GM19023 (cell line): Measurements from ENCODE around the gene IL16.

Experiments used
- ATAC-seq: cut with Tn5 transposase; IDR thresholded peaks from one replicate; pipeline ENCODE4 v1.9.1; 2021; ENCODE audit warnings: mild to moderate bottlenecking, moderate library complexity; ENCODE audit not compliant: unreplicated experiment

Gene IL16

GRCh38 chr15:81273200-81273599 lies 76.5 kb downstream of the IL16 start:
- no peak for ATAC-seq

- ATAC-seq = no peak
These were observed 77.2 kb downstream of the IL16 start for GRCh38 chr15:81273855-81274254.

GRCh38 chr15:81274255-81274654 lies 77.6 kb downstream of the IL16 start:
- ATAC-seq = no peak

- peak; percentile 82 for ATAC-seq
These were observed 78.4 kb downstream of the IL16 start for GRCh38 chr15:81274931-81275707.

DNA sequence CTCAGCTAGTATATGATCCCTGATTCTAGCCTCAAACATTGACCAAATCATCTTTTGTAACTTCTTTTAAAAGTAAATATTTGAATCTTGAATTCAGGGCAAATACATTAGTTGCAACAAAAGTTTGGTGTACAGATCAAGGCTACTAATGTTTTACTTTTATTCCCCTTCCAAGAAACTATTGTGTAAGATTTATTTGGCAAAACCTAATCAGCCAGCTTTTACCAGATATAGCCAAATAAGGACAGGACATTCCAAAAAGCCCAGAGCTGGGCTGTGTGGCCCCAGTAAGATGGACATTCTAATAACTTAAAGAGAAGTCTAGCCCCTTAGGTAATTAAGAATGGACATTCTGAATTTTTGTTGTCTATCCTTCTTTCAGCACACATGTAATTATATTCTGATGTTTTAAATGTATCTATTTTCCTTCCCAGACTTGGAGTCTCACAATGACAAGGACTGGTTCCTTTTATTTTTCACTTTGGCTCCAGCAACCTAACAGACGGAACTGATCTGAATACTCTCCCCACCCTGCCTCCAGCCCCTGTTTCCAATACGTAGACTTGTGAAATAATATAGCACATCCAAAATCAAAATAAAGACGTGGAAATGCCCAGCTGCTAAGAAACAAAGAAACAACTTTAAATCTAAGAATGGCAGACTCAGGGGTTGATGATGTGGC lies 79.2 kb downstream of the IL16 start:
- no peak for ATAC-seq

DNA sequence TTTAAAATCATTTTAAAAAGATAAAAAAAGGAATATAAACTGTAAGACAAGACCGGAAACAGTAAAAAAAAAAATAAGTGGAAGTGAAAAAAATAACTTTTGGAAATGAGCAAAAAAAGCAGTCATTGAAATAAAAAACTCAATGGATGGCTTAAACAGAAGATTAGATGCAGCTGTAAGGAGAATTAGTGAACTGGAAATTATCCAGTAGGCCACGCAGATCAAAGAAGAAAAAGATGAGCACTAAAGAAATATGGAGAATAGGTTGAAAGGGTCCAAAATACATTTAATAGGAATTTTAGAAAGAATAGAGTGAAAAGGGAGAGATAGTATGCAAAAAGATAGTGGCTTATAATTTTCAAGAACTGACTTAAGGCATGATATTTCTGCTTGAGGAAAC lies 80.3 kb downstream of the IL16 start:
- no peak for ATAC-seq

DNA sequence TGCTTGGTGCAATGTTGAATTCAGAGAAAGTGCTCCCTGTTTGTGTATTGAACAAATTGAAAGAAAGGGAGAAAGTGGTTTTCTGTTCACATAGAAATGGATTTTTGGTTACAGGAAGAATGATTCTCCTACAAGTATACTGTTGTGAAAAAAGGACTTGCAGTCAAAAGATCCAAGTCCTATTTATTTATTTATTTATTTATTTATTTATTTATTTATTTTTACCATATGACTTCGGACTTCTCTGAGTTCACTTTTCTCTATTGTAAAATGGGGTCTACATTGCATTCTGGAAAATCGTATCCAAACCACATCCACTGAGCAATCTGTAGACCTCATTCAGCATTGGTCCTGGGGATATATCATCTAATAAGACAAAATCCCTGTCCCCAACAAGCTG lies 81.2 kb downstream of the IL16 start:
- ATAC-seq = no peak

DNA sequence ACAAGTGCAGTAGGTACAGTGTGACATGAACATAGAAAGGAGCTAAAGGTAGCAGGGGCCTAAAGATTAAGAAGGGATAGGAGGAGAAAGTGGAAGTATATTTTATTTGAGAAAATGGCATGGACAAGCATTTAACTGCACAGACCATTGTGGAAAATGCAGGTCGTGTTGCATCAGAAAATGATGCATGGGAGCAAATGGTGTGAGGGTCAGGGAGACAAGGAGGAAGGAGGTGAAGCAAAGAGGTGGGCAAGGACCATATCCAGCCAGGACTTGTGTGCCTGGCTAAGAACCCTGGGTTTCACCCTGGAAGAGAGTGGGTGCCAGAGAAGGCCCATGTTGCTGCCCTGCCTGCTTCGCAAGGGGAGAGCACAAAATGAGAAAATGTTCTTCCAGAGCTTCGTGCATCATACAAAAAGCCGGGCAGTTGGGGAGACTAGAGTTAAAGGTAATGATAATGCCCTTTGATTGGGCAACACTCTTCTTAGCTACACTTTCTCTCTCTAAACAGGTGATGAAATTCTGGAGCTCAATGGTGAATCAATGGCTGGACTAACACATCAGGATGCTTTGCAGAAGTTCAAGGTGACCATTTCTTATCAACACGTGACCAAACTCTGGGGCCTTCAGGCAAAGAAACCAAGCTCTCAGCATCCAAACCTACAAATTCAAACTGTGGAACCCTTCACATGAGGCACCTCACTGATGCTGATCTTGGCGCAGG lies 81.8 kb downstream of the IL16 start:
- no peak for ATAC-seq

DNA sequence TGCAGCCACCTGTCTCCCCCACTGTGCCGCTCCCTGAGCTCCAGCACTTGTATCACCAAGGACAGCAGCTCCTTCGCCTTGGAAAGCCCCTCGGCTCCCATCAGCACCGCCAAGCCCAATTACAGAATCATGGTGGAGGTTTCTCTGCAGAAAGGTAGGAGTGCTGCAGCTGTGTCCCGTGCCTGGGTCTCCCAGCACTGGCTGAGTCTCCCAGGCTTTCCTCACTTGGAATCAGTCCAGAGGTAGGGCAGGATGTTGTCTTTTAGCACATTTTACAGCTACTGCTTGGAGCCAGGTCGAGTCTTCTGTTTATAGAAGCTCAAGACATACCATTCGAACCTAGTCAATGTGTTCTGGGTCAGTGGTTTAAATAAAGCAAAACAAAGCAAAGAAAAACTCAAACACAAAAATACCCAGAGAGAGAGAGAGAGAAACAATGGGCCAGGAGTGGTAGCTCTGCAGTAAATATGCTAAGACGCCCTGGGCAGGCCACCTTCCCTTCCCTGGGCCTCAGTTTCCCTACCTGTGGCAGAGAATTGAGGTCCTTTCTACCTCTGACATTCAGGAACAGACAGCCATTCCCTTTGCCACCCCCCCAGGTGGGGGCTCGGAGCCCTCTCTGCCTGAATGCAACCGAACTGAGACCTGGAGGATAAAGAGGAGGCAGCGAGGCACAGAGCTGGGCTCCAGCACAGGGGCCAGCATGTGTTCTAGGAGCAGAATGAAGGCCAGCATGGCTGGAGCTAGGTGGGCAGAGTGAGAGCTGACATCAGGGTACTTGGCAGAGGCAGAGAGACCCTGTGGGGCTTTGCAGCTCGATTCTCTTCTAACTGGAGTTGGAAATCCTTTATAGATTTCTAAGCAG lies 83.2 kb downstream of the IL16 start:
- ATAC-seq = no peak

- ATAC-seq = no peak
These were observed 84.2 kb downstream of the IL16 start for GRCh38 chr15:81280696-81281455.

DNA sequence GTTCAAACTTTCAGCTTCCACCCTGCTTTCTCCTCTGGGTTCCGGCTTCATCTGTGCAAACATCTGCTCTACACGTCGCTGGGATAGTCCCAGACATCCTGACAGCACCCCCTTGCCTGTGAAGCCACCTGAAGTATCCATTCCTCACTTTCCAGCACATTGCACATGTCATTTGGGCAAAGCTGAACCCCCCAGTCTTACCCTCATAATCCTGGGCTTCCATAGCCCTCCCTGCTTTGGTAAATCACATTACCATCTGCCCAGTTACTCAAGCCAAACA lies 84.7 kb downstream of the IL16 start:
- ATAC-seq = no peak

DNA sequence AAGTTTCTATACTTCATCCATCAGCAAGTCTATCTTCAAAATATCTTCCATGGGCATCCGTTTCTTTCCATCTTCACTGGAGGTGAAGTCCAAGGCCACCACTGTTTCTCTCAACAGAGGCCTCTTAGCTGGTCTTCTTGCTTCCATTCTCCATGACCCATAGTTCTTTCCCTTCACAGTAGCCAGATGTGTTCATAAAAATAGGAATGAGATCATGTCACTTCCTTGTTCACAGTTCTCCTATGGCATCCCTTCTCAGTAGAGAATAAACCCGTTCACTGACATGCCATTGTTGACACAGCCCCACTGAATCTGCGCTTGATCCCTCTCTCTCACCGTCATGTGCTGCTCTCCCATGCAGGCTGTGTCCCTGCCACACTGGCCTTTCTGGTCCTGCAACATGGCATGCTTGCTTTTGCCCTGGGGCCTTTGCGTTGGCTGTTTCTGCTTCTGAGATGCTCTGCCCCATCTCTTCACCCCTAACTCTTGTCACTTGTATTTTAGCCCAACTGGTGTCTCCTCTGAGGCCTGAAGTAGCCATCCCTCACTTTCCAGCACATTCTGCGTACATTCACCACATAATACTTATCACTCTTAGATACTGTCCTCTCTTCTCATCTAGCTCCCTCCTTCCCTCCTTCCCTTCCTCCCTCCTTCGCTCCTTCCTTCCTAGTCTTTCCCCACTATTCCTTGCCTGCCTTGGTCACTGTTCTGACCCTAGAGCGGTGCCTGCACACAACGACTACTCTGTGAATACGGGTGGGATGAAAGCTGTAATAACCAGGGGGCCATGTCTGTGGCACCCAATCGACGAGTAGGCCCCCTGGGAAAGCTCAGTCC lies 85.3 kb downstream of the IL16 start:
- no peak for ATAC-seq

GRCh38 chr15:81282606-81282895 lies 85.9 kb downstream of the IL16 start:
- ATAC-seq = no peak

GRCh38 chr15:81282911-81283310 lies 86.2 kb downstream of the IL16 start:
- ATAC-seq = no peak

DNA sequence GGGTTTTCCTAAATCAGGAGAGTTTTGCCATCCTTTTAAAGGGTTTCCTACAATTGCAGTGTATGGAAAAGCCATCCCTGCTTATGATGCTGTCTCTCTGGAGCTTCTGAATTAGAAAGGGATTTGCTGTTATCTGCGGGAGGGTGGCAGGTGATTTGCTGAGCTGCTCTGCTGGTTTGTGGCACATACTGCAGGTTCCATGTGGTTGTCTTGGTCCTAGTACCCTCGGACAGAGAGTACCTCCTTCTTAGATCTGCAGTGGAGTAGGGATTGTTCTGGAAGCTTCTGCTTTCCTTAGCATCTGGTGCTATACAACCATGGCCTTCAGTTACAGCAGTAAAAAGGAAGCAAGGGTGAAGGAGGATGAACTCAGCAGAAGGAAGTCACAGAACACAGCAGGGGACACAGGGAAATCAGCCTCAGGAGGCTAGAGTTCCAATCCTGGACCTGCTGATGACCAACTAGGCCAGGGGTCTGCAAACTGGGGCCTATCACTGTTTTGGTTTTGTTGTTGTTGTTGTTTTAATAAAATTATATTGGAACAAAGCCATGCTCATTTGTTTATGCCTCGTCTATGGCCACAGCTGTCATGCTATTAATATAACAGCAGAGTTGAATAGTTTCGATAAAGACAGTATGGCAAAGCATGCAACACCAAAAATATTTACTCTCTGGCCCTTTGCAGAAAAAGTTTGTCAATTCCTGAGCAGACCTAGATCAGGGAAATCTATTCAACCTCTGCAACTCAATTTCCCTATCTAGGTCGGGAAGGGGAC lies 87.8 kb downstream of the IL16 start:
- ATAC-seq = no peak

GRCh38 chr15:81285461-81285860 lies 88.8 kb downstream of the IL16 start:
- no peak for ATAC-seq

DNA sequence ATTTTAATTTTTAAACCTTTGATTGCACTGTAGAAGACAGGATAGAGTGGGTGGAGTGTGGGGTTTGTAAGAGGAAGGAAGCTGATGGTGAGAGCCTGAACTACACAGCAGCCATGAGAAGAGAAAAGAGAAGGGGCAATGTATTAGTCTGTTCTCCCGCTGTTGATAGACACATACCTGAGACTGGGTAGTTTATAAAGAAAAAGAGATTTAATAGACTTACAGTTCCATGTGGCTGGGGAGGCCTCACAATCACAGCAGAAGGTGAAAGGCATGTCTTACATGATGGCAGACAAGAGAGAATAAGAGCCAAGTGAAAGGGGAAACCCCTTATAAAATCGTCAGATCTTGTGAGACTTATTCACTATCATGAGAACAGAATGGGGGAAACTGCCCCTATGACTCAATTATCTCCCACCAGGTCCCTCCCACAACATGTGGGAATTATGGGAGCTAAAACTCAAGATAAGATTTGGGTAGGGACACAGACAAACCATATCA lies 90.0 kb downstream of the IL16 start:
- no peak for ATAC-seq

DNA sequence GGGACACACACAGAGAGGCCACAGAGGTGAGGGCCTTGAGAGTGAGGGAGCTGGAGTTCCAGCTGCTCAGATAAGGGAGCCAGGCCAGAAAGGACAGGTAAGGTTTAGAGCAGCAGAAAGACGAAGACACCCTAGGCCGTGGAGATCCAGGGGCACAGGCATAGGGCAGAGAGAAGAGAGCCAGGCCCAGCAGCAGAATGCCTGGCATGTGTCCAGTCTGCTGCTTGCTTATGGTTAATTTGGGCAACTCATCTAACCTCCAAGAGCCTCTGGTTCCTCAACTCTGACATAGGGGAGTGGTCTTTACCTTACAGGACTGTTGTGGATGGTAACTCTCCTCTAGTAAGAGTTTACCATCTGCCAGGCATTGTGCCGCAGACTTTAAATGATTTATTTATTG lies 91.4 kb downstream of the IL16 start:
- no peak for ATAC-seq

- ATAC-seq = no peak
These were observed 91.9 kb downstream of the IL16 start for GRCh38 chr15:81288616-81289015.
